Activated CD8-positive, alpha-beta T cell treated with anti-CD3 and anti-CD28 coated beads for 36 hours (primary cell): ENCODE results near the gene LIPT2. TPM values are rescaled to one million over a fixed set of nuclear protein-coding genes. Genes with fewer than 3 reads are reported as not detected.

ENCODE experiments used
- ATAC-seq: fragments of 200-7000 bp; cut with Tn5 transposase; one replicate; pipeline ENCODE4 v1.10.0; 2021; ENCODE audit warnings: mild to moderate bottlenecking, moderate library complexity
- CTCF ChIA-PET: fragments of 350-600 bp; sonication (Branson Sonifier 250); formaldehyde crosslinking; loops from one replicate; lab custom pipeline; 2021; ENCODE audit warnings: antibody characterized with exemption; lab: Charles Lee
- POLR2A ChIA-PET: fragments of 350-600 bp; sonication (Branson Sonifier 250); formaldehyde crosslinking; loops from one replicate; lab custom pipeline; 2021; ENCODE audit warnings: antibody characterized with exemption; lab: Charles Lee
- DNase-seq: peaks from one replicate; pipeline ENCODE4 v3.0.0-alpha.2; 2020
- H3K27ac Mint-ChIP-seq: one replicate; pipeline ENCODE4 v1.8.0; 2021; ENCODE audit warnings: mild to moderate bottlenecking, mixed read lengths
- H3K27me3 Mint-ChIP-seq: one replicate; pipeline ENCODE4 v1.8.0; 2021; ENCODE audit warnings: mixed read lengths
- H3K36me3 Mint-ChIP-seq: one replicate; pipeline ENCODE4 v1.8.0; 2021; ENCODE audit warnings: low read depth, mixed read lengths
- H3K4me1 Mint-ChIP-seq: one replicate; pipeline ENCODE4 v1.8.0; 2021; ENCODE audit warnings: low read depth, mixed read lengths
- H3K4me3 Mint-ChIP-seq: one replicate; pipeline ENCODE4 v1.8.0; 2021; ENCODE audit warnings: mild to moderate bottlenecking, moderate library complexity, mixed read lengths
- H3K9me3 Mint-ChIP-seq: one replicate; pipeline ENCODE4 v1.8.0; 2021; ENCODE audit warnings: mixed read lengths
- CTCF ChIP-seq: fragments of 200-600 bp; IDR thresholded peaks from one replicate; pipeline ENCODE4 v1.8.0; 2022; ENCODE audit warnings: antibody characterized with exemption, mild to moderate bottlenecking
- intact Hi-C: fragments of 100-400 bp; cut with micrococcal nuclease; formaldehyde crosslinking; loops from one replicate; pipeline ENCODE4 v1.10.0; 2022
- total RNA-seq, 2 experiments: library from RNA; stranded (reverse); gene quantifications; one replicate each; pipeline ENCODE4 v1.2.3, GENCODE V29; 2021

The LIPT2 gene
- total RNA-seq, 2 experiments from 2014 or later = 5.9 to 6.8 TPM

DNA sequence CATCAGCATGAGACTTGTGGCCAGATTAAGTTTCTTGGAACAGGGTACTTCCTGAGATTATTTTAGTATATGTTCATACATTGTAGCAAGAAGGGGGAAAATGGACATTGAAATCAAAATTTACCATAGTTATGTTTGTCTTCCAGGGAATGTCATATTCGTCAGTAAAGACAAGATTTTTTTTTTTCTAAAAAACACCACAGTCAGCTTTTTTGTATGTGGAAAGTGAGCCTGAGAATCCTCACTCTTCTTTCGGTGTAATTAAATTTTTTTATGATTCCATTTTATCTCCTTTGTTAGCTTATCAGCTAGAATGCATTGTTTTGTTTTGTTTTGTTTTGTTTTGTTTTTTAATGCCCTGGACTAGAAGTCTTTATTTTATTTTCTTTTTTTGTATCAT, 31.5 kb upstream of the LIPT2 start:
- TF ChIP-seq CTCF = no peak
- CTCF ChIA-PET = no interaction called here
- intact Hi-C loops = no loop called here
- DNase-seq (no peak), ATAC-seq (no peak)
- Mint-ChIP-seq H3K27ac (no peak overlapping the region), H3K36me3 (no peaks in the 10 kb centered on the region), H3K9me3 (no peaks in the 10 kb centered on the region), H3K4me1 (no peaks in the 10 kb centered on the region), H3K27me3 (peaks cover 9% of the 10 kb centered on the region), H3K4me3 (no peak overlapping the region)
- POLR2A ChIA-PET = no interaction called here

- Mint-ChIP-seq H3K9me3 (no peaks in the 10 kb centered on the region), H3K36me3 (no peaks in the 10 kb centered on the region), H3K27ac (no peak overlapping the region), H3K4me1 (no peaks in the 10 kb centered on the region), H3K27me3 (peaks cover 9% of the 10 kb centered on the region), H3K4me3 (no peak overlapping the region)
- ATAC-seq (no peak), DNase-seq (no peak)
- no peak for TF ChIP-seq CTCF
- ChIA-PET CTCF (interaction anchor here (1.0 kb wide), 1 partner anchor 75 kb away, joined by 4 read pairs; no protein-coding TSS in a partner anchor), POLR2A (no interaction called here)
- intact Hi-C loops = no loop called here
These were observed 31.0 kb upstream of the LIPT2 start for GRCh38 chr11:74524501-74524900.

DNA sequence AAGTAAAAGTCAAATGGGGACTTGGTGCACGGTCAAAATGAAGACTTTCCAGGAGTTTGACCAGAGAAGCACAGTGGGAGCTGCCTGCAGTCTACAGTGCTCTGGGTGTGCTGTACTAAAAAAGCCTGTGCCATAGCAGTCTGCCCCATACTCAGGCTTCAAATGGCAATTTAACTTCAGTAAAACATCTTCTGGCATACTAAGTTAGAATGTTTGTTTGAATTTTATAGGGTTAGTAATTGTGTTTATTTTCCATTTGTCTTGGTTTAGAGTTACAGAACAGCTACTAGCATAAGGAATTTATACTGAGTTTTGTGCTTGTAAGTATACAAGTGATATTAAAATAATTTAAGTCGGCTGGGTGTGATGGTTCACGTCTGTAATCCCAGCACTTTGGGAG, 29.3 kb upstream of the LIPT2 start:
- CTCF ChIA-PET = no interaction called here
- DNase-seq (no peak), ATAC-seq (no peak)
- Mint-ChIP-seq H3K9me3 (no peaks in the 10 kb centered on the region), H3K27ac (no peak overlapping the region), H3K36me3 (no peaks in the 10 kb centered on the region), H3K4me3 (no peak overlapping the region), H3K4me1 (no peaks in the 10 kb centered on the region), H3K27me3 (peaks cover 9% of the 10 kb centered on the region)
- TF ChIP-seq CTCF = no peak
- intact Hi-C loops = no loop called here
- POLR2A ChIA-PET = no interaction called here

GRCh38 chr11:74521666-74522252, 28.2 kb upstream of the LIPT2 start:
- ChIA-PET CTCF (no interaction called here), POLR2A (no interaction called here)
- no peaks in the 10 kb centered on the region for H3K4me1 Mint-ChIP-seq
- H3K27ac Mint-ChIP-seq = no peak overlapping the region
- no peak for ATAC-seq
- no peak for DNase-seq
- no peak overlapping the region for H3K4me3 Mint-ChIP-seq
- intact Hi-C loops = no loop called here
- H3K9me3 Mint-ChIP-seq = peaks cover 3% of the 10 kb centered on the region
- H3K27me3 Mint-ChIP-seq = peaks cover 7% of the 10 kb centered on the region
- H3K36me3 Mint-ChIP-seq = no peaks in the 10 kb centered on the region
- TF ChIP-seq CTCF = no peak

DNA sequence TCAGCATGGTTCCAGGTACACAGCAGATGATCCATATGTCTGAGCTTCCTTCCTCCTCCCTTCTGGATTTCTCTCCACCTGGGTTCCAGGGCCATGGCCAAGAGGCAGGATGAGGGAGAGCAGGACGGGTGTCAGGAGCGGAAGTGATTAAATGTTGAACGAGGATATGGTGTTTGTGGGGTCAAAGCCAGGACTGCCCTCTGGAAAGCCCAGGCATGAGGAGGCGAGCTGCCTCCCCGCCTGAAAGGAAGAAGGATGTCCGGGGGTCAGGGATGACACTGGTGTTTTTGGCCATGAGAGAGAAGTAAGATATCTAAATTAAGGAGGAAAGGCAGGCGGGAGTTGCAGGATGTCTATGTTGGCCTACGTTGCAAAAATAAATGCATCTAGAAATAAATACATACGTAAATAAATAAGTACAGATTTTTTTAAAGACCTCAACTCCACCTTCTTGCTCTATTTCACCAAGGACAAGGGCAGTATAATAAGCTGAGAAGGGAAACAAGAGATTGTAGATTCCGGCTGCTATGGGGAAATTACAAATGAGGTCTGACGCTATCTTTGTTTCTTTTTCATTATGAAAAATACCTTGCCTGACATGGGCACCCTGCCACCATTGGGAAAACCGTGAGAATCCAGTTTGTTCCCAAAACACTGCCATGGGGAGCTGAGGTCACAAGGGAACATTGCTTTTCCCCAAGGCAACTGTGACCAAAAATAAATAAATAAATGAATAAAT, 27.6 kb upstream of the LIPT2 start:
- no peak for TF ChIP-seq CTCF
- POLR2A ChIA-PET = no interaction called here
- CTCF ChIA-PET = no interaction called here
- no peak overlapping the region for H3K4me3 Mint-ChIP-seq
- peaks cover 3% of the 10 kb centered on the region for H3K9me3 Mint-ChIP-seq
- peaks cover 7% of the 10 kb centered on the region for H3K27me3 Mint-ChIP-seq
- intact Hi-C loops = no loop called here
- H3K4me1 Mint-ChIP-seq = no peaks in the 10 kb centered on the region
- DNase-seq (no peak), ATAC-seq (no peak)
- H3K36me3 Mint-ChIP-seq = no peaks in the 10 kb centered on the region
- no peak overlapping the region for H3K27ac Mint-ChIP-seq
